HepG2 (cell line): Measurements from ENCODE around the gene GPR139. TPM values are rescaled to one million over a fixed set of nuclear protein-coding genes. Genes with fewer than 3 reads are reported as not detected.

Source experiments
- ATAC-seq: fragments of 200-7000 bp; cut with Tn5 transposase; 3 replicates; pipeline ENCODE4 v1.9.1; 2020; ENCODE audit warnings: mild to moderate bottlenecking, moderate library complexity
- BruUV-seq: library from RNA; stranded (reverse); fragments of 400-500 nt; replicated peaks from 2 replicates; lab custom pipeline; 2021; lab: Mats Ljungman, UMichigan
- CTCF ChIA-PET: fragments of 300-600 bp; formaldehyde crosslinking; extraction: SDS; loops from one replicate; lab custom pipeline; 2021; ENCODE audit warnings: low total read pairs, inconsistent platforms, low intra/inter-chr PET ratio; lab: Yijun Ruan, JAX
- POLR2A ChIA-PET: fragments of 350-600 bp; sonication (Branson Sonifier 250); formaldehyde crosslinking; loops from one replicate; lab custom pipeline; 2020; ENCODE audit warnings: antibody characterized with exemption, inconsistent platforms; lab: Yijun Ruan, JAX
- DNase-seq: peaks from one replicate; pipeline ENCODE4 v3.0.0-alpha.2; 2015; ENCODE audit warnings: low spot score
- FAIRE-seq: peaks from 3 replicates; lab custom pipeline; 2011; peaks lifted over from hg19 to GRCh38; lab: Jason Lieb, UNC
- H2AFZ ChIP-seq: one replicate; pipeline ENCODE4 v1.6.1; 2011; ENCODE audit warnings: low read length, inconsistent platforms
- H3K27ac ChIP-seq: fragments of 300-600 bp; 3 replicates; pipeline ENCODE4 v1.8.0; 2011; ENCODE audit warnings: mixed run types, mild to moderate bottlenecking, mixed read lengths, low read length, inconsistent platforms; ENCODE audit not compliant: insufficient read depth; ENCODE audit errors: extremely low read length
- H3K27me3 ChIP-seq, 2 experiments: fragments of 200-600 bp in 1 of 2; 2 replicates in 1 of 2; 3 replicates in 1 of 2; pipeline versions ENCODE4 v1.6.0 to v1.8.0; 2011; ENCODE audit warnings: low read length in 2 of 2, mild to moderate bottlenecking in 2 of 2, moderate library complexity in 2 of 2, inconsistent platforms in 1 of 2; ENCODE audit not compliant: insufficient read depth in 2 of 2, control insufficient read depth in 1 of 2
- H3K36me3 ChIP-seq, 2 experiments: fragments of 200-600 bp in 1 of 2; replicated peaks in 1 of 2; 2 replicates in 1 of 2; 3 replicates in 1 of 2; pipeline versions ENCODE4 v1.5.1 to v1.8.0; 2011; ENCODE audit warnings: low read length in 2 of 2, inconsistent platforms in 1 of 2; ENCODE audit not compliant: insufficient read depth in 2 of 2, control insufficient read depth in 1 of 2
- H3K4me1 ChIP-seq: 2 replicates; pipeline ENCODE4 v1.5.1; 2012; ENCODE audit warnings: low read length, inconsistent platforms; ENCODE audit not compliant: insufficient read depth
- H3K4me2 ChIP-seq: 2 replicates; pipeline ENCODE4 v1.6.0; 2011; ENCODE audit warnings: low read depth, low read length, inconsistent platforms
- H3K4me3 ChIP-seq, 3 experiments: fragments of 200-600 bp in 1 of 3; sonication (generic), shearing (Covaris generic) in 1 of 3; replicated peaks in 1 of 3; 2 replicates each; pipeline ENCODE4 v1.5.1; 2011 to 2016; ENCODE audit warnings: low read length in 3 of 3, inconsistent platforms in 2 of 3, low read depth in 2 of 3, mild to moderate bottlenecking in 2 of 3, control low read depth in 1 of 3, mixed read lengths in 1 of 3; ENCODE audit not compliant: insufficient read depth in 1 of 3
- H3K79me2 ChIP-seq: one replicate; pipeline ENCODE4 v1.6.1; 2011; ENCODE audit warnings: low read length, inconsistent platforms; ENCODE audit not compliant: insufficient read depth
- H3K9ac ChIP-seq: 2 replicates; pipeline ENCODE4 v1.6.0; 2011; ENCODE audit warnings: mild to moderate bottlenecking, low read depth, low read length, inconsistent platforms; ENCODE audit not compliant: insufficient read depth
- H3K9me3 ChIP-seq: 2 replicates; pipeline ENCODE4 v1.5.1; 2012; ENCODE audit warnings: mild to moderate bottlenecking, low read length
- H4K20me1 ChIP-seq: 2 replicates; pipeline ENCODE4 v1.6.0; 2011; ENCODE audit warnings: inconsistent platforms, mild to moderate bottlenecking, low read length, moderate library complexity; ENCODE audit not compliant: insufficient read depth
- ASH2L ChIP-seq: fragments of 300-600, 200-600 bp; sonication (generic); IDR thresholded peaks from 2 replicates; pipeline ENCODE4 v1.7.0; 2017; ENCODE audit warnings: low read depth, mild to moderate bottlenecking, moderate library complexity, mixed read lengths, low read length; ENCODE audit not compliant: insufficient read length
- BCL6 ChIP-seq: IDR thresholded peaks from 2 replicates; pipeline ENCODE4 v1.6.1; 2016; ENCODE audit warnings: missing genetic modification reagents, missing compliant biosample characterization
- CHD4 ChIP-seq: fragments of 200-600 bp; sonication (generic); IDR thresholded peaks from 2 replicates; pipeline ENCODE4 v1.7.0; 2017; ENCODE audit warnings: mild to moderate bottlenecking, low read length, borderline replicate concordance
- DNMT3B ChIP-seq: conservative IDR thresholded peaks from 2 replicates; pipeline ENCODE4 v1.6.1; 2016; ENCODE audit warnings: missing biosample characterization, control low read depth
- FOXP4 ChIP-seq: sonication (generic); formaldehyde crosslinking; IDR thresholded peaks from 2 replicates; pipeline ENCODE4 v1.4.0; 2020; ENCODE audit warnings: missing genetic modification reagents
- HCFC1 ChIP-seq: fragments of 150-350 bp; IDR thresholded peaks from 2 replicates; pipeline ENCODE4 v1.6.1; 2014; ENCODE audit warnings: low read depth, low read length
- KLF6 ChIP-seq: IDR thresholded peaks from 2 replicates; pipeline ENCODE4 v1.8.0; 2016; ENCODE audit warnings: missing biosample characterization, missing genetic modification reagents
- LCORL ChIP-seq, 2 experiments: fragments of 450-650 bp in 1 of 2; sonication (generic) in 1 of 2; formaldehyde crosslinking in 1 of 2; IDR thresholded peaks; 2 replicates each; pipeline versions ENCODE4 v1.5.0 to v1.6.1; 2017 to 2020; ENCODE audit warnings: antibody characterized with exemption in 1 of 2, missing genetic modification reagents in 1 of 2
- PTBP1 ChIP-seq: fragments of 200-400 bp; formaldehyde crosslinking; IDR thresholded peaks from 2 replicates; pipeline ENCODE4 v1.6.1; 2018; ENCODE audit warnings: low read length, low read depth; ENCODE audit not compliant: poor library complexity, severe bottlenecking
- SRSF9 ChIP-seq: fragments of 200-400 bp; formaldehyde crosslinking; IDR thresholded peaks from 2 replicates; pipeline ENCODE4 v1.6.1; 2018; ENCODE audit warnings: borderline replicate concordance, mild to moderate bottlenecking, low read depth, low read length; ENCODE audit not compliant: insufficient read depth, poor library complexity, severe bottlenecking
- TBX3 ChIP-seq: fragments of 450-650 bp; IDR thresholded peaks from 2 replicates; pipeline ENCODE4 v1.6.1; 2017; ENCODE audit warnings: antibody characterized with exemption, mild to moderate bottlenecking, inconsistent platforms, borderline replicate concordance
- ZBTB20 ChIP-seq: sonication (generic); formaldehyde crosslinking; IDR thresholded peaks from 2 replicates; pipeline ENCODE4 v1.8.1; 2023; ENCODE audit warnings: missing genetic modification reagents, low read depth, mild to moderate bottlenecking, borderline replicate concordance
- ZBTB42 ChIP-seq: sonication (generic); formaldehyde crosslinking; IDR thresholded peaks from 2 replicates; pipeline ENCODE4 v1.5.0; 2020; ENCODE audit warnings: mild to moderate bottlenecking, missing genetic modification reagents
- ZFAT ChIP-seq: sonication (generic); formaldehyde crosslinking; conservative IDR thresholded peaks from 2 replicates; pipeline ENCODE4 v1.8.1; 2023; ENCODE audit warnings: missing genetic modification reagents, inconsistent platforms
- ZNF574 ChIP-seq: sonication (generic); formaldehyde crosslinking; IDR thresholded peaks from 2 replicates; pipeline ENCODE4 v1.4.0; 2020; ENCODE audit warnings: missing genetic modification reagents
- ZNF607 ChIP-seq: sonication (generic); formaldehyde crosslinking; IDR thresholded peaks from 2 replicates; pipeline ENCODE4 v1.5.1; 2020; ENCODE audit warnings: missing genetic modification reagents, mild to moderate bottlenecking, borderline replicate concordance
- ZNF709 ChIP-seq: sonication (generic); formaldehyde crosslinking; IDR thresholded peaks from 2 replicates; pipeline ENCODE4 v1.5.0; 2020; ENCODE audit warnings: mild to moderate bottlenecking, missing genetic modification reagents
- ZNF724P ChIP-seq: sonication (generic); formaldehyde crosslinking; IDR thresholded peaks from 2 replicates; pipeline ENCODE4 v1.8.0; 2022; ENCODE audit warnings: missing genetic modification reagents, borderline replicate concordance
- ZSCAN9 ChIP-seq: IDR thresholded peaks from 2 replicates; pipeline ENCODE4 v1.6.1; 2016; ENCODE audit warnings: borderline replicate concordance
- WGBS: methylation state at CpG from one replicate; pipeline ENCODE4 v1.1.6; 2017; ENCODE audit warnings: low lambda C conversion rate; 5-methylcytosine and 5-hydroxymethylcytosine counted together
- in situ Hi-C: cut with HindIII; loops from 2 replicates; pipeline ENCODE4 v1.10.0; 2017; ENCODE audit warnings: low pct_unique_long_range_greater_than_20kb; ENCODE audit not compliant: extremely low pct_ligation_motif_present
- intact Hi-C: fragments of 100-400 bp; cut with micrococcal nuclease; formaldehyde crosslinking; loops from one replicate; pipeline ENCODE4 v1.10.0; 2022; ENCODE audit not compliant: unreplicated experiment
- polyA plus RNA-seq, 8 experiments: library from polyadenylated mRNA; depleted of rRNA in 3 of 8; stranded (reverse) in 7 of 8; unstranded in 1 of 8; fragments of >200 nt; fragmentation: Illumina TruSeq in 4 of 8; extraction: Trizol in 4 of 8; gene quantifications; 2 replicates each; pipeline versions ENCODE4 v1.2.1 to v1.2.3, GENCODE V29; 2011 to 2016; ENCODE audit warnings: low read depth in 4 of 8, missing spikeins in 1 of 8, mixed read lengths in 1 of 8; ENCODE audit not compliant: insufficient read depth in 1 of 8
- total RNA-seq, 5 experiments: library from RNA; depleted of rRNA; stranded (reverse); fragments of >200 nt; fragmentation: Illumina TruSeq; extraction: Trizol; gene quantifications; 2 replicates each; pipeline ENCODE4 v1.2.3, GENCODE V29; 2016; ENCODE audit warnings: low read depth in 1 of 5

The GPR139 gene
- total and polyA plus RNA-seq, 2 of the 13 experiments (the other 11 are each of a cell fraction or from before 2014, with no cell fraction given) = not detected

- no peak for TF ChIP-seq LCORL (IDR thresholded peaks at IDR 0.05)
- TF ChIP-seq LCORL (CRISPR knock-in tag; IDR thresholded peaks at IDR 0.05) = no peak
- no peak for TF ChIP-seq SRSF9
- TF ChIP-seq ZFAT (CRISPR knock-in tag) = no peak
- TF ChIP-seq ASH2L = no peak
- no peak for TF ChIP-seq ZNF709 (CRISPR knock-in tag)
- TF ChIP-seq ZNF724P (CRISPR knock-in tag) = no peak
- TF ChIP-seq ZBTB42 (CRISPR knock-in tag) = no peak
- TF ChIP-seq ZNF607 (CRISPR knock-in tag) = no peak
- TF ChIP-seq KLF6 (CRISPR knock-in tag) = no peak
- no peak for TF ChIP-seq ZSCAN9
- no peak for TF ChIP-seq ZBTB20 (CRISPR knock-in tag)
Observed at GRCh38 chr16:19994466-19995170, 79.1 kb downstream of the GPR139 start (continued).

DNA sequence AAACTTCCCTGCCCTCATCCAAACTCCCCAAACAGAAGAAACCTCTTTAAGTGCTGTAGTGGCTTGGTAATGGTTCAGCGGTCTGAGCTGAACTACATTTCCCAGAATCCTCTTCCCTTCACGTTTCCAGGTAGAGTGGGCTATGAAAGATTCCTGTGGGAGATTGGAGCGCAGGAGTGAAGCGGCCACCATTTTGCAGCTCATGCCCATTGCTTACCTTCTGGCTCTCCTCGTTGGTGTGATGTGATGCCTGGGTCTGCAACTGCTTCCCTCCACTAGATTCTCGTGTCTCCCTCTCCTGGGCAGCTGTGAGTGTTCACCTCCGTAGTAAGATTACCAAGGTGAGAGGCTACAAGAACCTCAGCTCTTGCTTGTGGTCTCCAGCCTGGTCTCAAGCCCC lies 82.1 kb downstream of the GPR139 start:
- POLR2A ChIA-PET = no interaction called here
- no peaks in the 10 kb centered on the region for H3K4me1 ChIP-seq
- ATAC-seq = peak; percentile 83
- FAIRE-seq = no peak
- no peaks in the 10 kb centered on the region for H3K79me2 ChIP-seq
- in situ Hi-C loops = no loop called here
- intact Hi-C loops = no loop called here
- no peak overlapping the region for H2AFZ ChIP-seq
- peak; percentile 20 for DNase-seq
- peaks cover 2 to 33% of the 10 kb centered on the region in 2 experiments for H3K27me3 ChIP-seq
- no peaks in the 10 kb centered on the region for H3K36me3 ChIP-seq
- no peak overlapping the region for H3K4me2 ChIP-seq
- no peaks in the 10 kb centered on the region for H4K20me1 ChIP-seq
- no peak overlapping the region for H3K4me3 ChIP-seq
- 23% methylated on average over 7 of the region's 7 CpGs for WGBS
- no peak overlapping the region for H3K9ac ChIP-seq
- no peaks in the 10 kb centered on the region for H3K9me3 ChIP-seq
- no TSS peak for BruUV-seq
- H3K27ac ChIP-seq = no peak overlapping the region
- CTCF ChIA-PET = no interaction called here
- TF ChIP-seq CHD4 = no peak
- no peak for TF ChIP-seq FOXP4 (CRISPR knock-in tag)
- 0 out of 2 replicates have a peak, but pooled peaks have one; percentile 15 for TF ChIP-seq ZNF574 (CRISPR knock-in tag)
- no peak for TF ChIP-seq TBX3
- TF ChIP-seq BCL6 (CRISPR knock-in tag) = no peak
- TF ChIP-seq DNMT3B = no peak
- TF ChIP-seq HCFC1 = peak; percentile 43; the same call in 1 of the 2 replicates
- no peak for TF ChIP-seq PTBP1
